Activated T-cell treated with anti-CD3 and anti-CD28 coated beads for 4 hours (primary cell): Measurements from ENCODE around the gene KCNA2.

Experiments
- DNase-seq: peaks from one replicate; pipeline ENCODE4 v3.0.0-alpha.2; 2020

The KCNA2 gene

DNA sequence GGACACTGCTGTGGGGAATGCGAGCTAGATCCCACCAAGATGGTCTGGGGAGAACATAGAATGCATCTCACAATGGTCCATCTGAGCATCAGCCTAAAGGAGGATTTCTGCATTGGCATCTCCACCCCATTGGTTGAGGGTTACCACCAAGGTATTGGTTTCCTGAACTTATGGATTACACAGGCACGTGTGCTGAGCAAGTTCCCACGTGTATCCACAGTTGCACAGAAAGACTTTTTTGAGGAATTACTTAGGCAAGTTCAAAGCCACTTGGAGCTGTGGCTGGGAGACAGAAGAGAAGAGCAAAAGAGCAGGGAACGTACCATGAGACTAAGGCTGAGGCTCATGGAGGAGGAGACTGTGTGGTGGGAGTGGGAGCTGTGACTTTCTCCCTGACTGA, 43.1 kb downstream of the KCNA2 start:
- DNase-seq = no peak

DNA sequence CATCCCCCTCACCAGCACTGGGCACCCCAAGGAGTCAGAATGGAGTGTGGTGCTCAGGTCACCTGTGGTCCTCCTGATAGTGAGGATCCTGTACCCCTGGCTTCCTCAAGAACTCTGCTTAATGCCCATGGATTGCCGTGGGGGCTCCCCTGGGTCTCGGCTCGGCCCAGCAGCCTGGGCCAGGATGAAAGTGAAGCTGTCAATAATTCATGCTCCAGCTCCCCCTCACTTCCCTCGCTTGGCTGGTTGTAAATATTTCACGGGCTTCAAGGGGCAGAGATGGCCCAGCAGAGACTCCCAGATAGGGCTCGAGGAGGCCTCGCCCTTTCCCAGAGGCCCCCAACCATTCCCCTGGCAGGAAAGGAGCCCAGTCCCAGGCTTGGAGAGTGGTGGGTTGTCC, 44.6 kb downstream of the KCNA2 start:
- DNase-seq = no peak

DNA sequence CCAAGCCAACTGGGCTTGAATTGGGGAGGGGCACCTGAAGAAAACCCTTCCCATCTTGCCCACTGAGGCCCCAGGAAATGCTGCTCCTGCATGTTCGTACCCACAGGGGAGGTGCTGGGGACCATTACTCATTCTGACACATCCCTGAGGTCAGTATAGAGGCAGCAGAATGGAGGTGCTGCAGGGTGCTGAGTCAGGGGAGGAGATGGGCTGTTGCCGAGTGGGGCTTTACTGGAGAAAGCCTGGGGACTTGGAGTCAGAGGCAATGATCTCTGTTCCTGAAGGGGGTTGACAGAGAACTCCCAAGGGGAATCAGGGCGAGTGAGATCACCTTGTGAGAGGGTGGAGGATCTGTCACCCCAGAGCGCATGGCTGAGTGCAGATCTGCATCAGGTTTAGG, 47.0 kb downstream of the KCNA2 start:
- no peak for DNase-seq

DNA sequence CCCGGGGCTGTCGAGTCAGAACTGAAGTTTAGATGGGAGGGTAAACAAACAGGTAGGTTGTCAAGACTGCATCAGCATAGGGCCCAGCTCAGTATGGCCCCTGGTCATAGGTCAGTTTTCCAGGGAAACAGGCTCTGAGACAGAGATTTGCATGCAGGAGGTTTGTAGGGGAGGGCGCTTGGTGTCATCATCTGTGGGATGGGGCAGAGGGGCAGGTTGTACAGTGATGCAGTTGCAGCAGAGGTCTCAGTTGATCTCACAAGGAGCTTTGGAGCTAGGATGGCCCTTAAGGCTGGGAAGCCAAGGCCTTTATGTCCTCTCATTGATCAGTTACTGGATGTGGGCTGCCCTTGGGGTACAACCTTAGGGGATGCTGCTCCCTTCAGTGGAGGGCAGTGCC, 48.7 kb downstream of the KCNA2 start:
- no peak for DNase-seq

DNA sequence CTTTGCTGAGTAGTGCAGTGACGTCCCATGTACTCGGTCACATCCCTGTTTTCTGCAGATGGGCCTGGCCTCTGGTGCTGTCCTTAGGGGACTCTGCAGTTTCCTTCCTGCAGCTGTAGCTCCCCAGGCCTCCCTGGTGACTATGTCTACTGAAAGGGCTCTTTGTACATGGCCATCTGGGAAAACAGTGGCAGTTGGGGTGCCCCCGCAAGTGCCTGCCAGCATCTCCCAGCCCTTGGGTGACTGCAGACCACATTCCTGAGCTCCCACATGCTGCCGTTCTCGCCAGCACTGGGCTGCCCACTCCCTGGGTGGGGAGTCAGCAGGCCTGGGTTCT, 49.7 kb downstream of the KCNA2 start:
- DNase-seq = no peak

DNA sequence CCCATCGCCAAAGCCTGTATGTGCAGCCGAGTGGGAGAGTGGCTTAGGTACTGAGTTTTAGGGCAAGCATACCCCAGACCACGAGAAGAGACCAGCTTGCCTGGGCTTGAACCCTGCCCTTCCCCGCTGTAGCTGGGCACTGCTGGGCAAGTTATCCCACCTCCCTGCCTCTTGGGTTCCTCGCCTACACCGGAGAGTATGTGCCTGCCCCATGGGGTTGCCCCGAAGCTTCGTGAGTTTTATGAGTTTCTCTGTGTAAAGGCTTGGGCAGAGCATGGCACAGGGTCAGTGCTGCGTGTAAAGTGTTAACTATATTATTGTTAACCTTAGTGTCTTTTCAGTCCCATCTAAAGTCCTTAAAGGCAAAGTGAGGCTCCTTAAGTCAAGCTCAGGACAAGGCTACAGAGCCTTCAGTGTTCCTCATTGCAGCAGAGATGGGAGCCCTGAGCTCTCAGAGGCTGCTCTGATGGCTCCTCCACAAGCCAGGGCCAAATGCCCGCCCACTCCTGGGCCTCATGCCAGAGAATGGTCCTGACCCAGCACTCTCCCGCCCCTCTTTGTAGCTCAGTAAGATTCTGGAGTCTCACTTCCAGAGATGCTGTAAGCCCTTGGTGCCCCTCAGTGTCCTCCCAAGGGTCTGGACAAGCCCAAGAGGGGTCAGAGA, 50.2 kb downstream of the KCNA2 start:
- DNase-seq = no peak

DNA sequence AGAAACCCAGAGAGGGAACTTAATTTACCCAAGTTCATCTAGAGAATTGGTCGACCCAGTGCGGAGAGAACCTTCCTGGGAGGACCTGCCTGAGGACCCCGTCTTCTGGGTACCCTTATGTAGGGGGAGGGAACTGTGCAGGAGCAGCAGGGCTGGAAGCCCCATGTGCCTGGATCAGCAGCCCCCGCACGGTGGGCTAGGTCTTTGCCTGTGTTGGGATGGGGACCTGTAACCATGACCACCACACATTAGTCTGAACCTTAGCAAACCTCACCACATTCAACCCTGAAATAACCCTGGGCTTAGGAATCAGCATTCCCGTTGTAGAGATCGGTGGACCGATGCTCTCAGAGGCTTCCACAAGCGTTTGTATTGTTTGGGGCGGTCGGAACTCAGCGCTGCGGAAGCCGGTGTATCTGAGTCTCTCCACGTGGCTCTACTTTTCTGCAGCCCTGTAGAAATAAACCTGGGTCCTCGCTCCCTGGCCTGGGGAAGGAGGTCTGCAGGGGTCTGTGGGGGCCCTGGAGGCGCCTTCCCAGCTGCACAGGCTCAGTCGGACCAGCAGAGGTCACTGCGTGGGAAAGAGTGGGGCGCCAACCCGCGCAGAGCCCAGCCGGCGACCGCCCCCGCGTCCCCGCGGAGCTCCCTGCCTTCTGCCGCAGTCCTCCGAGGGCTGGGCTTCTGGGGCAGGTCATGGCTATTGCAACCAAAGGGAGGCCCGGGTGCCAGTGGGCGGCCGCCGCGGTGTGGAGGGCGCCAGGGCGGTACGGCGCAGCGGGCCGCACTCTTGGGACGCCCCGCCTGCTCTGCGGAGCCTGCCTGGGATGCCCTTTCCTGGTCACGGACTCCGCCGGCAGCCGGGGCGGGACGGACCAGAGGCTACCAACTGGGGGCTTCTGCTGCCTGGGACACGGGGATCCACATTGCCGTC, 51.0 kb downstream of the KCNA2 start:
- DNase-seq = peak; percentile 44

DNA sequence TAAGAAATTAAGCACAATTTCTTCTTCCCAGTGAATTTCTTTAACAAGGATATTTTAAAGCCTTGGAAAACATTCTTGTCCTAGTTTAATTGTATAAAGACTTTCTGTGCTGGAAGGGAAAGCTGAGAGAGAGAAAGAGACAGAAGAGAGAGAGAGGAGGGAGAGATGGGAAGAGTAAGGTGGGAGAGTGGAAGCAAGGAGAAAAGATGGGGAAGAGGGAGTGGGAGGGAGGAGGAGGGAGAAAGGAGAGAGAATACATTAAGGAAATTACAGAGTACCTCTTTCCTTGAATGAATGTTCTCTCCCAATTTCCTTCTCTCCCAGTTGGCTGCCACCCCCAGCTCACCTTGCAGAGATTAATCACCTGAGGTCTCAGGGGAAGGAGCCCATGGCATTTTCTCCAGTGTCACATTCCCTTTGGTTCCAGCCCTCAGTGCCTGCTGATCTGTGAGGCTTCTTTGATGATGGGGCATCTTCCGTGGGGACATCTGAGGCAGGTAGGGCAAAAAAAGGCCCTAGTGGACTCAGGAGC, 54.8 kb downstream of the KCNA2 start:
- DNase-seq = no peak

DNA sequence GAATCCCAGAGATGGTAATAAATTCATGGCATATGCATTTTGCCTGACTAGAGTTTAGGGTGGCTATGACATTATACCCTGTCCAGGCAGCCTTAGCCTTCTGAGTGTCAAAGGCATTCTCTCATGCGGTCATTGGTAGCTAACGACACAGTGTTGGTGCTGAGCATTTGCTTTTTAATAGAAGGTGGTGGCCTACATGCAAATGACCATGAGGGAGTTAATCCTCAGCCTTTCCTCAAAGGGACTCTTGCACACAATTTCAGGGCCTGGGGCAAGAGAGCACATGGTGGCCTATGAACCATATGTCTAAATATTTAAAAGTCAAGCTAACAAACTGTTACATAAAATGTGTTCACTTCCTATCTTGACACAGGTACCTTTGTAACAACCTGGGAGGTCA, 56.3 kb downstream of the KCNA2 start:
- DNase-seq = no peak

DNA sequence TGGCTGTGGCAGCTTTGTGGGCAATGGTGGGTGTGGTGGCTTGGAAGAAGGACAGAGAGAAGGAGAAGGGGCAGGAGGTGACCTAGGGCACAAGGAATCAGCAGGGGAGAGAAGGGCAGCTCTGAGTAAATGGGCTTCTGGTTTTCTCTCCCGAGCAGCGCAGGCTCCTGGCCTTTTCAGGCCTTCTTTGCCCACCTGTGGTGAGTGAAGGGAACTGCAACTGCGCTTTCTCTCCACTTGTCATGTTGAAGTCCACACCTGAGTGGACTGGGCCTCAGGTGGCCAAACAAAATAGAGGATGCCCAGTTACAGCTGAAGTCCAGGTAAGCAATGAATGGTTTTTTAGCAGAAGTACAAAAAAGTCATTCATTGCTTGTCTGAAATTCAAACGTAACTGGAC, 57.8 kb downstream of the KCNA2 start:
- DNase-seq = no peak

DNA sequence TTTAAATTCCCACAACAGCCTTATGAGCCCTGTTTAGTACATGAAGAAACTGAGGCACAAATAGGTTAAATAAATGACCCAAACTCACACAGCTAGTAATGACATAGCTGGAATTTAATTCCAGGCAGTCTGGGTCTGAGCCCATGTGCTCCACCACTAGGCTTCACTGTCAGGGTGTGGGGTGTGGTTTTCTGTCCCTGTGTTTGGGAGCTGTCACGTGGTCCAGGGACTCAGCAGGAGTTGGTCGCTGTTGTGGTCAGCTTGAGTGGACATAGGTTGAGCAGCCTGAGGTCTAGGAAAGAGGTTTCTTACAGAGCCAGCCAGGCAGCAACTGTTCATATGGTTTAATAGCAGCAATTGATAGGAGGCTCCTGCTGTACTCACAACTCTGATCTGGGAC, 59.1 kb downstream of the KCNA2 start:
- DNase-seq = no peak

DNA sequence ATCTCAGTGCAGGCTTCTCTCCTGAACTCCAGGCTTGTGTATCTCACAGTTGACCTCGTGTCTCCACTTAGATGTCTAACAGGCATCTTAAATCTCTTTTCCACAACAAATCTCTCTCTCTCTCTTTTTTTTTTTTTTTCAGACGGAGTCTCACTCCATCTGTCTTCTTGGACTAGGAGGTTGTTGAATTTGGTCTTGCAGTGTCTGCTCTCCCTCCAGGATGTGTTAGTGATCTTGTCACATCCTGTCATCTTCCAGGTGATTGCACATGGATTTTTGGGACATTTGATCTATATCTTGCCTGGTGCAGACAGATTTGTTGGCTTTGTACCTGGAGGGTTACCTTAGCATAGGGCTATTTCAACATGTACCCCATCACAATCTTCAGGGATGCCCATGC, 60.7 kb downstream of the KCNA2 start:
- no peak for DNase-seq

DNA sequence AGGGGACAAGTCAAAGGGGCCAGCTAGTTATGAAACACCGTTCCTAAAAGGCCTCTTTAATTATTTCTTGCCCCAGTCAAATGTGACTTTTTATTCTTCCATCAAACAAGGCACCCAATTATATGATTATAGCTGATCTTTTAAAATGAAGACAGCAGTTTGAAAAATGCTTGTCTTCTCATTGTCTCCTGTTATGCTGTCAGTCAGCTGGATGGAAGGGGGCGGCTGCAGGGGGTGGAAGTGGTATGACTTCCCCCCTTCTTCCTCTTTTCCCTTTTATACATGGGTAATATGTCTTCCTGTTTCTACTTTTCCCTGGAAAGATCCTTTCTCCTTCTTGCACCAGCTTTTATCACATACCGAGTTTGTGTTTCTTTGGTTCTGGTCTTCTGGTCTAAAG, 61.4 kb downstream of the KCNA2 start:
- DNase-seq = no peak
